Activated T-cell treated with anti-CD3 and anti-CD28 coated beads for 4 hours (primary cell): ENCODE measurements around the gene PTPRT.

Experiments used
- DNase-seq: peaks from one replicate; pipeline ENCODE4 v3.0.0-alpha.2; 2020

The PTPRT gene

DNA sequence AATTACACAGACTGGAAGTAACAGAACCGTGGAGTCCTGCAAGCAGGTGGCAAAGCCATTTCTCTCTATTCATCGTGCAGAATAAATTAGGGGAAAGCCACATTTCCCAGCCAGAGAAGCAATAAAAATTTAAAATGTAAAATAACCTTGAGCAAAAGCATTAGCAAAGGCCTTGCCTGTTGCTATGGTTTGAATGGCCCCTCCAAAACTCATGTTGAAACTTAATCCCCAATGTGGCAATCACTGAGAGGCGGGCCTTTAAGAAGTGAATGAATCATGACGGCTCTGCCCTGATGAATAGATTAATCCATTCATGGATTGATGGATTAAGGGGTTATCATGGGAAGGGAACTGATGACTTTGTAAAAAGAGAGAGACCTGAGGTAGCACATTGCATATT, 679.0 kb downstream of the PTPRT start:
- DNase-seq = no peak

DNA sequence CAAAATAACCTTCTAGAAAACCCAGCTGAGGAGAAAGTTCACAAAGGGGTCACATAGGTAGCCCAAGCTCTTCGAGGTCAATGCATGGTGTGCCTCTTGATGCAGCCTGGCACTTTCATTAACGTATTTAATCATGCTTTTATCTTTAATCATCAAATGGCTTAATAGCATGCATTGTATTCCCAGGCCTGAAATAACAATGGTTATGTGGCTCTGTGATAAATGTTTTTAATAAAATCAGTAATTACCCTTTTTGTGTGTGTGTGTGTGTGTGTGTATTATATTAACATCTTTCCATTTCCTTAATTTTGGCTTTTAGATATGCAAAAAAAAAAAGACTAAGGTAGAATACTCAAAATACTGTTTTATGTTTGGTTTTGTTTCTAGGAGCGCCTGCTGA, 681.8 kb downstream of the PTPRT start:
- DNase-seq = no peak

DNA sequence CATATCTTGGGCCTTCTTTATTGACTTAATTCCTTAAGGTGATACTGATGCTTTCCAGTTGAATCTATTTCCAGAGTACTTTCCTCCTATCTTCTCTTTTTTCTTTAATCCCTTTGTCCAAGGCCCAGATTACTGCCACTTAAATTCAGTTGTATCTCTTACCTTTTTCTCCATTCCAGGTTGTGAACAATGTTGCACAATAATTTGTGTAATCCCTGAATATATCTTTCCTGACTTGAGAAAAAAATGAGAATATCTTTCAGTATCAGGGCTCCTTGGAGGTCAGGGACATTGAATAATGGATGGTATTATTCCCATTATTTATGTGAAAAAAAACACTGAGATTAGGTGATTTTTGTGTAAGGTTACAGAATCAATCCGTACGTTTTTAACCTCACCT, 683.3 kb downstream of the PTPRT start:
- DNase-seq = no peak

- no peak for DNase-seq
These were observed 687.1 kb downstream of the PTPRT start for GRCh38 chr20:42502591-42502990.

DNA sequence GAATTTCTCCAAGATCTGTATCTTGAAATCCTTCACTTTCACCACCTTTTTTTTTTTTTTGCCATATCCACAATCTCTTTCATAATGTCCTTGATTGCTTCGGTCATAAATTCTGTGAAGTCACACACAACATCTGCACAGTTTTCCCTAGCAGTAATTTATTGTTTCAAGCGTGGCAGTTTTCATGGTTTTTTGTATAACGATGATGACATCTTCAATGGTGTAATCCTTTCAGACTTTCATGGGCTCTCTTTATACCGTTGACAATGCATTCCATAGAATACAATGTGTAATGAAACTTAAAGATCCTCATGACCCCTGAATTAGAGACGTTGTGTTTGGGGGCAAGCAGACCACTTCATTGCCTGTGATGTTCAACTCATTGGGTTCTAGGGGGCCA, 693.1 kb downstream of the PTPRT start:
- DNase-seq = no peak

DNA sequence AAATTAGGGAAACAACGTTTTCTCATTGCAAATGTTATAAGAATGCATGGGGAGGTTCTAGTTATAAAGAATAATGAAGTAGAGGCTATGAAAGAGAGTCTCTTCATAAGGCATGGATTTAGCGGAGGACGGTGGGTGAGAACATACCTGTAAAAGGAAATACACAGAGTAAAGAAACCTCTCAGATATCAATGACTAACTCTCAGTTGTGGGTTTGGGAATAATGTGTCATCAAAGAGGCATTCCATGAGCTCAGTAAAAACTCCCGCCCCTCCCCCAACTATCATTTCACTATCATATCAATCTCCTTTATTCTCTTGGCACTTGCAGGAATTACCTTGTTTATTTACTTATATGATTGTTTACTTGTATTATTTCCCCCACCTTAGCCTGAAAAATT, 695.4 kb downstream of the PTPRT start:
- no peak for DNase-seq

DNA sequence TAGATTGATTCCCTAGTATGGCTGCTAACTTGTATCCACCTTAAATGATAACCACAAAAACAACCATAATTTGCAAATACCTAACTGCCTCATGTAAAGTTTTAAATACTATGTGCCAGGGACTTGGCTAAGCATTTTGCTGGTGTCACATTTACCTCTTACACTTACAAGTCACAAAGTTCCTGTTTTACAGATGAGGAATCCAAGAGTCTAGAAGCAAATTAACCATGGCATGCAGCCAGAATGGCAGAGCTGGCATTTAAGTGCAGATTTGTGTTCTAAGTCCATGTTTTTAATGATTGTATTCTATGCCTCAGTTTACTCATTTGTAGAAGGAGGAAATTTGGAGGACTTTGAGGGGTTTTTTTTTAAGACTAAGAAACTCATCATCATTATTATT, 696.7 kb downstream of the PTPRT start:
- no peak for DNase-seq

DNA sequence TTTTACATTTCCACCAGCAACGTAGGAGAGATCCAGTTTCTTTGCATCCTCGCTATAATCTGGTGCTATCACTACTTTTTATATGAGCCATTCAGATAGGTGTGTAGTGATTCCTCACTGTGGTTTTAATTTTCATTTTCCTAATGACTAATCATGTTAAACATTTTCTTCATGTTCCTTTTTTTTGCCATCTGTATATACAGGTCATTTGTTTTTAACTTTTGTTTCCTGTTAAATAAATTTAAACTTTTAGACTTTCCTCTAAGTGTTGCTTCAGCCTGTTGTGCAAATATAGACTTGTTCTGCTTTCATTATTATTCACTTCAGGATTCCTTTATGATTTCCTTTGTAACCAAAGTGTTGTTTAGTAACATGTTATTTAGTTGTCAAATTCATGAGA, 697.4 kb downstream of the PTPRT start:
- DNase-seq = no peak

GRCh38 chr20:42485556-42485955, 704.1 kb downstream of the PTPRT start:
- DNase-seq = no peak

DNA sequence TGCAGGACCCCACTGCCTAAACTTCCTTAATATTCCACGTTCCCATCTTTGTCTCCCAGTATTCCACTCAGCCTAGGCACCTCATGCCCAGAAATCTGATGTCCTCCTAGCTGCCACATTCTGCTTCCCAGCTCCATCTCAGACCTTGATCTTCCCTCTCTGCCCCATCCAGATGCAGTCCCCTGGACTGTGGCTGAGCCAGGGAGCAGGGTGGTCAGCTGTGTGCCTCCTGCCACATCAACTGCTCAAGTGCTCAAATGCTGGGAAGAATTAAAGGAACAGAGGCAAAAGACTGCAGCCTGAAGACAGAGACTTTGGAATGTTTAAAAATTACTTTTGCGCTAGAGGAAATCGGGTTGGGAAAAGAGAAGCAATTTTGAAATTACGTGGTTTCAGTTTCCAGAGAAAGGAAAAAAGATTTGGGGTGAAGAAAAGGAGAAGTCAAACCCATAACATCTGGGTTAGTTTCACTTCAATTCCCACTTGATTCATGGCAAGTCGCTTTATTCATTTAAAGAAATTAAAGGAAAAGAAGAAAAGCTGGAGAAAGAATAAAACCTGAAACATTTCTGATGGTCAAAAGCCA, 704.8 kb downstream of the PTPRT start:
- no peak for DNase-seq

- DNase-seq = no peak
These were observed 705.4 kb downstream of the PTPRT start for GRCh38 chr20:42484335-42484734.

- no peak for DNase-seq
These were observed 705.9 kb downstream of the PTPRT start for GRCh38 chr20:42483730-42484303.

DNA sequence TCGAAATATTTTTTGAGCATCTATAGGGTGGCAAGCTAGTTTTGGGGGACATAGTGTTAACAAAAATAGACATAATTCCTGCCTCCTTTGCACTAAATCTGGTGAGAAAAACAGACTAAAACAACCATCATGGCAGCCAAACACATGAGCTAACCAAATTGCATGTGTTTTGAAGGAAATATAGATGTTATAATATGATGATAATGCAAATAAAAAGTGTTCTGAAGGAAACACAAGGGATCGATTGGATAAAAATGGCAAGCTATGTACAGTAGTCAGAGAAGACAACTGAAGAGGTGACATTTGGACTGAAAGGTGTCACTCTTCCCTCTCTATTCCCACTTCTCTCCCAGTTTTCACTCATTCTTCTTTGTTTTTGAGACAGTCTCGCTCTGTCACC, 706.9 kb downstream of the PTPRT start:
- no peak for DNase-seq

DNA sequence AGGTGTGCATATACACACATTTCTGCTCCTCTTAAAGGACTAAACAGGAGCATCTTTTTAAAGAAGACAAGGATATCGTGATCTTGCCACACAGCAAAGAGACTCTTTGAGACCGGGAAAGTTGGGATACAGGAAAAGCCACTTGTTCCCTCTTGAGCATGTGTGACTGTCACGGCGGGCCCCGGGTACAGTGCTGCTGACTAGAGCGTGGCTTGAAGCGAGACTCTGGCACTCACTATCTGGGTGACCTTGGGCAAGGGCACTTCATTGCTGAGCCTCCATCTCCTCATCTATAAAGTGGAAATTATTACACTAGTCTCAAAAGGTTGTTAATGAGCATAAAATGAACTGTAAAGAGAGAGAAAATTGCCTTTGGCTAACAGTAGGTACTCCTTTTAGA, 713.9 kb downstream of the PTPRT start:
- DNase-seq = no peak

GRCh38 chr20:42474646-42475045, 715.1 kb downstream of the PTPRT start:
- DNase-seq = no peak

- no peak for DNase-seq
These were observed 717.5 kb downstream of the PTPRT start for GRCh38 chr20:42472198-42472597.

DNA sequence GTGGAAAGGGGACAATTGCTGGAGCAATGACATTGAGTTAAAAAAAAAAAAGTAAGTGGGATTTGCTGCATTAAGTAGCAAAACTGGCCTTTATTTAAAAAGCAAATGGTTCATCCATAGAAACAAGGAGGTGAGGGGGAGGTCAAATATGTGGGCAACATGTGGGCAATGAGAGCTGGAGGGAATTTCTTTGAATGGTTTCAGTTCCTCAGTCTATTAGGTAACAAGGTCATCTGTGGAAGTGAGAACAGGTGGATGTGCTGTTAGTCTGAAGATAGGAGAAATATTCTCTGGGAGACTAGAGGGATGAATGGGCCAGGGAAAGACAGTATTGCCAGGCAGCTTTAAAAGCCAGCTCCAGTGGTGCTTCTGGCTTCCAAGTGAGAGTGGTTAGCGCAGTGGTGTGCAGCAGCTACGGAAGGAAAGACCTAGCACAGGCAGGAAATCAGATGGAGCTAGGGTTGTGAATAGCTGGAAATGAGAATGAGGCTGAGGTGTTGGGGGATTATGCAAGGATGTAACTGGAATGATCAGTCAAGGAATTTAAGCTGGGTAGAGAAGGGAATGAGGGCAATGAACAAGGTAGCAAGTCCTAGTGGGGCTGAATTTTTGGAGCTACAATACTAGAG, 727.6 kb downstream of the PTPRT start:
- no peak for DNase-seq

DNA sequence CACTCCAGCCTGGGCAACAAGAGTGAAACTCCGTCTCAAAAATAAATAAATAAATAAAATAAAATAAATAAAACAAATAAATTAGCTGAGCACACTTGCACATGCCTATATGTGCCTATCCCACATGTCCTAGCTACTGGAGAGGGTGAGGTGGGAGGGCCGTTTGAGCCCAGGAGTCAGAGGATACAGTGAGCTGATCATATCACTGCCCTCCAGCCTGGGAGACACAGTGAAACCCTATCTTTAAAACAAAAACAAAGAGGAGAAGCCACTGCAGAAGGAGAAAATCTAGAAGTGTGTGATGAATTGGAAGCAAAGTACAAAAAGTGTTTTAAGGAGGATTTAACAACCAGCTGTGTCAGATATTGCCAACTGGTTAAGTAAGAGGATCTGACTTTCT, 728.4 kb downstream of the PTPRT start:
- DNase-seq = no peak

GRCh38 chr20:42447270-42447669, 742.4 kb downstream of the PTPRT start:
- no peak for DNase-seq

GRCh38 chr20:42444799-42445198, 744.9 kb downstream of the PTPRT start:
- no peak for DNase-seq

DNA sequence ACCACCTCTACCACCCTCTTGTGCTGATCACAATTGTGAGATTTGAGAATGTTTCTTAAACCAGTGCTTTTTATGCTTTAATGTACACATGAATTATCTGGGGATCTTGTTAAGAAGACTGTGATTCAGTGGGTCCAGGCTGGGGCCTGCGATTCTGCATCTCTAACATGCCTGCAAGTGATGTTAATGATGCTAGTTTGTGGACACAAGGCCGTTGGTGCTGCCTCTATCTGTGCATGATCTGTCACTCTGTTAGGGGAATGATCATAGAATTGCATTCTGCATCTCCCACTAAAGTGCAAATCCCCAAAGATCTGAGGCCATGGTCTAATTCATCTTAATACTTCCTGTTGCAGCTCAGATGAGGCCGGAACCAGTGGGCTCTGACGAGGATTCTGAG, 746.5 kb downstream of the PTPRT start:
- no peak for DNase-seq

- DNase-seq = no peak
These were observed 747.0 kb downstream of the PTPRT start for GRCh38 chr20:42442716-42443115.

DNA sequence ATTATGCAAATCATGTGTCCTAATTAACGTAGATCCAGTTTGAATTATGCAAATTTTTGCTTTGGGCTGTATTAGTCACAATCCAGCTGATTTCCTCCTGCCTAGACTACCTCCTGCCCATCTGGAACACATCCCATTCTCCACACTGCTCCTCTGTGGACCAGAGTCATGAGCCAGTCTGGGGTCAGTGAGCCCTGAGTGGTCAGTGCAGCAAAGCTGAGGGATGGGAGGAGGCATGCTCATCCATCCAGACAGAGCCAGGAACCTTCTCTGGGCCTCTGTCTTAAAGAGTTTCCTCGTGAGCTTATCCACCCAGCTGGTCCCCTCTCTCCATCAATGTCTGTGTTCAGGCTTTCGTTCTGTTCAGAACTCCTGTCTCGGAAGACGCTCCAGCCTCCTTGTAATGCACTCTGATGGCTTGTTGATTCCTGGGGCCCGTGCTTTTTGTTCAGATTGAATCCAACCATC, 747.8 kb downstream of the PTPRT start:
- DNase-seq = no peak

GRCh38 chr20:42441196-42441863, 748.4 kb downstream of the PTPRT start:
- no peak for DNase-seq
